Measurements from ENCODE around the gene TVP23A. TPM values are rescaled to one million over a fixed set of nuclear protein-coding genes. Genes with fewer than 3 reads are reported as not detected.

The TVP23A gene
- 0.19 TPM in 1 of 2 replicates, not detected in the other for total RNA-seq

DNA sequence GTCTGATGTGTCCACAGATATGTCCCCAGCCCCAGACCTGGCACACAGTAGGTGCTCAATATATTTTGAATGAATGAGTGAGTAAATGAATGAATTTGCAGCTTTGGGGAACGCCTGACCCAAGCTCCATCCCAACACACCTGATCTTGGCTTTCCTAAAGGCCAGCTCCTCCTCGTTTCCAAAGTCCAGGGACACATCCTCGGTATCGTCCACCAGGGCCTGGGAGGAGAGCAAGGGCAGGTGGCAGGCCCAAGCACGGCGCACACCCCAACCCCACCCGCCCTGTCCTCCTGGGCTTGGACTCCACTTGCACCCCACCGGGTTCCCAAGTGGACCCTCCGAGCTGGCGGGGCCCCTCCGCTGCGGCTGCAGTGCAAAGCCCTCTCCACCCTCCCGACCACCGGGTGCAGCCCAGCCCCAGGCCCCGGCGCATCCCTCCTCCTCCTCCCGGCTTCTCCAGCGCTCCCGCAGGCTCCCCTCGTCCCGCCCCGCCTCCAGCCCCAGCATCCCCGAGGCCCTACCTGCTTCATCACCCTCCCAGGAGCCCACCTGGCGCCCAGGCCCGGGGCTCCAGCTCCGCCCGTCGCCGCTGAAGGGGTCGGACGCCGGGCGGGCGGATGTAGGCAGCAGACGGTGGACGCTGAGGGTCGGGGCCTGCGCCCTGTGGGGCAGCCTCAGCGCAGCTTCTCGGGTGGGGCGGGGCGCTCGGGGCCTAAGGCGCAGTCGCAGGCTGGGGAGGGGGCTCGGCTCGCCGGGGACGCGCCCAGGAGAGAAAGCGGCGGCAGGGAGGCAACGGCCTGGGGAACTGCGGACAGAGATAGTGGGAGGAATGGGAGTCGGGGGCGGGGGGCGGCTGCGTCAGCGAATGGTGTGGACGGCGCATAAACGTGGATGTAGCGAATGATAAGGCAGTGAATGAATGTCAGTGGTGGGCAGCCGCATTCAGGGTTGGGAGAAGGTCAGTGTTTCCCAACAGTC lies at the start of gene TVP23A:
Gene TVP23A, minus strand, starts transcription at position 832 of the 979 bp plus-strand sequence. Its CDS starts 301 bp downstream, at position 531.

DNA sequence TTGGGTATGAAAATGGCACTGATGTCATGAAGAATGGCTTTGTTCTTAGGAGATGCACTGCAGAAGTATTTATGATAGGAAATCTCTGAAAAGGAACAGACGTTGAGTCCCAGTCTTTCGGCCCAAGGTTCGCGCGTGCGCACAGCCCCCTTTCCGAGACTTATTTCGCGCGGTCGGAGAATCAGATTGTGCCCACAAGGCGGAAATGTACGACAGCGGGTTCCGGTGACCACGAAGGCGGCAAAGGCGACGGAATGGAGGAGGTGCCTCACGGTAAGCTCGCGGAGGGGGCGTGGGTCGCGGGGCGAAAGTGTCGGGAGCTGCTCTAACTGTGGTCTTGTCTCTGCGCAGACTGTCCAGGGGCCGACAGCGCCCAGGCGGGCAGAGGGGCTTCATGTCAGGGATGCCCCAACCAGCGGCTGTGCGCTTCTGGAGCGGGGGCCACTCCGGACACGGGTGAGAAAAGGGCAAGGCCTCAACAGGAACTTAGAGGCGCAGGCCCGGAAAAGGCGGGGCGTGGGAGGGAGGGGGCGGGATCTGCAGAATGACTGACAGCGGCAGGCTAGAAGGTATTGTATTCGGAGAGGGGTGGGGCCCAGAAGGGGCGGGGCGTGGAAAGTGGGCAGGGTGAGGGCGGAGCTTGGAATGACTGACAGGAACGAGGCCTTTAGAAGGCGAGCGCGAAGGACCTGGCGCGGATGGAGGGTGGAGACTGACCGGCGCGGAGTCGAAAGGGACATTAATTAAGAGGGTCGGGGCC lies 74.8 kb downstream of the TVP23A start, which contains the start of gene NUBP1:
Gene NUBP1, plus strand, starts transcription at position 233 of the 760 bp plus-strand sequence. Its CDS starts 22 bp downstream, at position 255.

Other genes starting within 250 kb of the TVP23A start
- 38.4 and 38.5 TPM in 2 replicates for gene EMP2, start 238.2 kb downstream of the TVP23A start, total RNA-seq
- gene TEKT5, start 123.9 kb downstream of the TVP23A start, total RNA-seq: 0.12 TPM in 1 of 2 replicates, not detected in the other
- 21.0 and 21.9 TPM in 2 replicates for gene NUBP1, start 75.0 kb downstream of the TVP23A start, total RNA-seq
- under 0.01 and 0.31 TPM in 2 replicates for gene CIITA, start 58.4 kb upstream of the TVP23A start, total RNA-seq
- gene DEXI, start 123.7 kb upstream of the TVP23A start, total RNA-seq: 45.4 and 50.1 TPM in 2 replicates
- 15.5 and 16.7 TPM in 2 replicates for gene CLEC16A, start 125.8 kb upstream of the TVP23A start, total RNA-seq